HG03025 (cell line): ENCODE data around the gene OLFM4.

Experiments
- ATAC-seq: cut with Tn5 transposase; IDR thresholded peaks from one replicate; pipeline ENCODE4 v1.9.1; 2021; ENCODE audit warnings: mild to moderate bottlenecking, moderate library complexity; ENCODE audit not compliant: unreplicated experiment, low FRiP score

OLFM4 gene

GRCh38 chr13:53060840-53061490 lies 32.4 kb downstream of the OLFM4 start:
- ATAC-seq, result no peak

- ATAC-seq, result no peak
Observed at GRCh38 chr13:53064731-53065130, 36.1 kb downstream of the OLFM4 start.

DNA sequence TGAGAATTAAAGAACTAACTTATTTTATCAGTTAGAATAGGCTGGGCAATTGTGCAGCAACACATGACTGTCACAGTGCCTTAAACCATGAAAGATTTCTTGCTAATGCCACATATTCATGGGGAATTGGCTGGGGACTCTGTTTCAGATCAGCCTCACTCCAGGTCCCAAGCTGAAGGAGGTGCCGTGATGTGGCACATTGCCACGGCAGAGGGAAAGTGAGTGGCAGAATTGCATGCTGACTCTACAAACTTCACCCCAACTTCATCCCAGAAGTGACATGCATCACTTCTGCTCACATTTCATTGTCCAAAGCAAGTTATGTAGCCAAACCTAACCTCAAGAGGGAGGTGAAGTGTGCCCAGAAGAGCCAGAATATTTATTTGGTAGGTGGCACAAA lies 37.8 kb downstream of the OLFM4 start:
- ATAC-seq, result no peak

DNA sequence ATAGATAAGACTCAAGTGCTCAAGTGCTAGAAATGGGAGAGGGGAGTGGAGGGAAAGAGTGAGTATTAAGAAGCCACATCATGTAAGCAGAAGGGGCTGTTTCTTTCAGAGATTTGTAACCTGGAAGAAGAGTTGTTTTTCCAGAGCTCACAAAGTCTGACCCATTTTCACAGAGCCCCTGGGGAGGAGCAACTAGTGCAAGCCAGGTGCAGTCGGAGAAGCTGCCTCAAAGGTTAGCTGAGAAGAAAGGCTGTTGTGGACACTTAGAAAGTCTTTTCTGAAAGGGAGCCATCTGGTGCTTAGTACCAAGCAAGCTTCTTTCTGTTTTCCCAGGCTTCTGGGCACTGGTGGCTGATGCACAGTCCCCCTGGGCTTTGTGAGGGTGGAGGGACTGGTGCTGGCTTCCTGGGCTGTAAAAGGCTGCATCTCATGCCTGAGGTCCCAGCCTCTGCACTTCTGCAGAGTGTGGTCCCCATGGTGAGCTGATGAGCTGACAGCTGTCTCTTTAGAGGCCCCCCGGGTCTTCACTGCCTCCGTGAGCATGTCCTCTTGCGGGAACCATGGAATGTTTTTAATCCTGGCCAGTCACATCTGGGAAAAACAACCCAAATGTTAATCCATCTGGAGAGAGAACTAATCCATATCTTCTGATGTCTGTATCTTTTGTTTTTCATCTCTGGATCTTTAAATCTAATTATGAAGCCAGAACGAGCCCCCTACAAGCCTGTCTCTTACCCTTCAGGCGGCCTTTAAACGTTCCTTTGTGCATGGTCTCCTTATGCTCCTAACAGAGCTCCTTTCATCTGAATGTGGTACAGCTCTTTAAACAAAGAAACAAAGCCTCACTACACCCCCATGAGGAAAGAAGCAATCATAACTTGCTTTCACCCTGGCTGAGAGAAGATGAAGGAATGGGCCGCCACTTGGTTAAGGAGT lies 40.2 kb downstream of the OLFM4 start:
- no peak for ATAC-seq

- ATAC-seq, result no peak
Observed at GRCh38 chr13:53069800-53070199, 41.2 kb downstream of the OLFM4 start.

GRCh38 chr13:53073711-53074110 lies 45.1 kb downstream of the OLFM4 start:
- ATAC-seq, result no peak

GRCh38 chr13:53074114-53074513 lies 45.5 kb downstream of the OLFM4 start:
- no peak for ATAC-seq

DNA sequence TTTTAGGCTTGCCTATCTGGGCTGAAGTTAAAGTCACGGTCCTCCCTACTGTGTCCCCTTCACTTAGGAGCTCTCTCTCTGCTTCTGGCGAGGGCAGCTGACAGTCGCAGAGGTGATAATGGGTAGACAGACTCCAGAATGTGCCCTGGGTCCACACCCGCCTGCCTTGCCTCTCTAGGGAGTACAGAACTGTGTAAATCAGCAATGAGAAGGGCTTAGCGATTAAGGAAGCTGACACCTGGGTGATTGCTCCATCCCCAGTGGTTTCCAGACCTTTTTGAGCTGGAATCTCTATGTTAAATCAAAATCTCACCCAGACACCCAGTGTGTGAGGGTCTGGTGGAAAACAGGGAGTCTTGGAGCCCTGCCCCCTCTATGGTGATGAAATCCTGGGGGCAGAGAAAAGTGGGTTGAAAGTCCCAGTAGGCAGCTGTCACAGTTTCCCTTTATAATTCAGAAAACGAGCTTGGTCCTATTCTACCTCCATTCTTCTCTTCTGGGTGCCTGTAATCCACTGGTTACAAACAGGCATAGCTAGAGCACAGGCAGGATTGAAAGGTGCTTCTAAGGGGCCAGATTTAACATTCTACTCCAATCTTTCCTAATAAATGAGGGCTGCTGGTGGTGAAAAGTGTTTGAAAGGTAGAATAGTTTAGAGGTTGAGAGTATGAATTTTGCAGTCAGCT lies 46.9 kb downstream of the OLFM4 start:
- no peak for ATAC-seq

DNA sequence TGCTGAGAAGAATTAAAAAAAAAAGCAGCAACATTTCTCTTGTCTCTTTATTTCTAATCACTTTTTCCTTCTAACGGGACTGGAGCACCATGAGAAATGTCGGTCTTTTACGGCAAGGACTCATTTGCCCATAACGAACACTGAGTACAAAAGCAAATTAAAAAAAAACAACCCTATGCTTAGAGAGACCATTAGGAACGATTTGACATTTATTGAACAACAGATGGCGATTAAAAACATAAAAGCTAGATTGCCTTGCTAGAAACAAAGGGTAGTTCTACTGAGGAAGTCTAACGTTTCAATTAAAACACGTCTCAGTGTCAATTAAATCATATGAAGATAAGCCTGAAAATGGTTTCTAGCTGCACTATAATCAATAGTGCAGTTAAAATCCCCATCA lies 51.1 kb downstream of the OLFM4 start:
- ATAC-seq, result no peak

- ATAC-seq, result no peak
Observed at GRCh38 chr13:53088871-53089270, 60.3 kb downstream of the OLFM4 start.

- no peak for ATAC-seq
Observed at GRCh38 chr13:53089951-53090350, 61.3 kb downstream of the OLFM4 start.

GRCh38 chr13:53090461-53090860 lies 61.8 kb downstream of the OLFM4 start:
- ATAC-seq, result no peak

DNA sequence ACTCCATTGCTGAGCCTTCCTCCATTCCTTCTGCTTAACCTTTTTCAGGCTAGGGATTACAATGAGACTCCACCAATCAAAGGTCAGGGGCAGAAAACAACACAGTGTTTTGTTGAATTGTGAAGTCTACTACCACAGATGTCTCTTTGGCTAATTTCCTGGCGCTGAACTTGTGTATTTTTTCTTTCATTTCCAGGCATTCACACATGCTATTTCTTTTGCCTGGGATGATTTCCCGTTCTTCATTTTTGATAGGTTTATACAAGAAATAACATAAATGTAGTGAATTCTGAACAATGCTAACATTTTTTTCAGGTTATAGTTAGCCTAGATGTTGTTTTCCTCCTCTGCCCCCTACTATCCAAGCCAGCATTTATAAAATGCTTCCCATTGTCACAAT lies 64.3 kb downstream of the OLFM4 start:
- ATAC-seq, result no peak

- no peak for ATAC-seq
Observed at GRCh38 chr13:53098455-53098854, 69.8 kb downstream of the OLFM4 start.

GRCh38 chr13:53100394-53101063 lies 71.9 kb downstream of the OLFM4 start:
- no peak for ATAC-seq
